Liver (tissue), 9 donors: ENCODE results near the gene RNASE4. TPM values are rescaled to one million over a fixed set of nuclear protein-coding genes. Genes with fewer than 3 reads are reported as not detected.
A peak's percentile ranks its signal among the peaks of the same experiment; 100 is the strongest.
"Not testable (repeated sequence)": the region's sequence is repeated elsewhere in the genome, so short reads cannot be mapped to it uniquely, and the experiment has no call there.

Experiments used
- DNase-seq: peaks from one replicate; pipeline ENCODE4 v3.0.0-alpha.2; 2017; ENCODE audit warnings: low spot score
- H3K27ac ChIP-seq, 2 donors: one replicate each; pipeline ENCODE4 v1.7.0; 2013; ENCODE audit warnings: inconsistent platforms in 2 of 2, low read length in 2 of 2, control low read depth in 1 of 2, low read depth in 1 of 2, mild to moderate bottlenecking in 1 of 2
- H3K27me3 ChIP-seq, 4 donors: one replicate each; pipeline versions ENCODE4 v1.6.1 to v1.7.0; 2013; ENCODE audit warnings: low read length in 3 of 4, inconsistent platforms in 1 of 4, mild to moderate bottlenecking in 1 of 4, moderate library complexity in 1 of 4; ENCODE audit not compliant: control insufficient read depth in 4 of 4, insufficient read depth in 4 of 4
- H3K36me3 ChIP-seq, 4 donors: one replicate each; pipeline versions ENCODE4 v1.6.1 to v1.7.0; 2013; ENCODE audit warnings: low read length in 3 of 4, mild to moderate bottlenecking in 3 of 4, low read depth in 1 of 4, moderate library complexity in 1 of 4; ENCODE audit not compliant: control insufficient read depth in 4 of 4, insufficient read depth in 3 of 4
- H3K4me1 ChIP-seq, 4 donors: one replicate each; pipeline versions ENCODE4 v1.6.1 to v1.7.0; 2013; ENCODE audit warnings: low read length in 3 of 4, mild to moderate bottlenecking in 3 of 4, moderate library complexity in 1 of 4; ENCODE audit not compliant: control insufficient read depth in 4 of 4, insufficient read depth in 4 of 4
- H3K4me3 ChIP-seq, 3 donors: one replicate each; pipeline versions ENCODE4 v1.6.1 to v1.7.0; 2013; ENCODE audit warnings: low read length in 3 of 3, control low read depth in 1 of 3, low read depth in 1 of 3, mild to moderate bottlenecking in 1 of 3
- H3K9ac ChIP-seq, 2 donors: one replicate each; pipeline ENCODE4 v1.7.0; 2013; ENCODE audit warnings: low read length in 2 of 2, mild to moderate bottlenecking in 2 of 2, moderate library complexity in 2 of 2, control low read depth in 1 of 2, low read depth in 1 of 2
- H3K9me3 ChIP-seq, 4 donors: one replicate each; pipeline versions ENCODE4 v1.6.1 to v1.7.0; 2013; ENCODE audit warnings: low read length in 3 of 4; ENCODE audit not compliant: control insufficient read depth in 4 of 4
- EGR1 ChIP-seq, 2 donors: IDR thresholded peaks; 2 replicates each; pipeline ENCODE4 v1.6.1; 2016 to 2018; ENCODE audit warnings: antibody characterized with exemption in 2 of 2, low read depth in 2 of 2
- FOXA2 ChIP-seq: IDR thresholded peaks from 2 replicates; pipeline ENCODE4 v1.6.1; 2016; ENCODE audit warnings: antibody characterized with exemption
- HNF4A ChIP-seq, 2 donors: conservative IDR thresholded peaks; 2 replicates each; pipeline ENCODE4 v1.6.1; 2016; ENCODE audit warnings: antibody characterized with exemption in 2 of 2, mild to moderate bottlenecking in 2 of 2
- HNF4G ChIP-seq: IDR thresholded peaks from 2 replicates; pipeline ENCODE4 v1.6.1; 2016; ENCODE audit warnings: antibody characterized with exemption
- RAD21 ChIP-seq, 2 donors: IDR thresholded peaks; 2 replicates each; pipeline ENCODE4 v1.6.1; 2016; ENCODE audit warnings: antibody characterized with exemption in 2 of 2, mild to moderate bottlenecking in 2 of 2
- RXRA ChIP-seq, 2 donors: IDR thresholded peaks; 2 replicates each; pipeline ENCODE4 v1.6.1; 2017 to 2018; ENCODE audit warnings: antibody characterized with exemption in 2 of 2, mild to moderate bottlenecking in 1 of 2
- SP1 ChIP-seq: IDR thresholded peaks from 2 replicates; pipeline ENCODE4 v1.6.1; 2018; ENCODE audit warnings: antibody characterized with exemption, mild to moderate bottlenecking
- TAF1 ChIP-seq: conservative IDR thresholded peaks from 2 replicates; pipeline ENCODE4 v1.6.1; 2016; ENCODE audit warnings: antibody characterized with exemption, mild to moderate bottlenecking
- YY1 ChIP-seq: IDR thresholded peaks from 2 replicates; pipeline ENCODE4 v1.6.1; 2016; ENCODE audit warnings: antibody characterized with exemption, mild to moderate bottlenecking
- WGBS: extraction: QIAGEN DNeasy Blood & Tissue Kit; methylation state at CpG from one replicate; pipeline ENCODE4 v1.1.7; 2013; 5-methylcytosine and 5-hydroxymethylcytosine counted together
- polyA plus RNA-seq, 2 donors: library from polyadenylated mRNA; stranded (reverse) in 1 of 2; unstranded in 1 of 2; fragments of 200-250 nt in 1 of 2; fragments of >200 nt in 1 of 2; fragmentation: Nextera tagmentation in 1 of 2; extraction: Ambion mirVana in 1 of 2; gene quantifications; one replicate each; pipeline versions ENCODE4 v1.2.1 to v1.2.3, GENCODE V29; 2013 to 2015
- total RNA-seq, 2 donors: library from RNA; depleted of rRNA; stranded (reverse); fragments of >200 nt; gene quantifications; one replicate each; pipeline ENCODE4 v1.2.3, GENCODE V29; 2014
- TF ChIP-seq, protein P1 (sequence below): IDR thresholded peaks from 2 replicates; pipeline ENCODE4 v1.6.1; 2016; ENCODE audit warnings: antibody characterized with exemption
- TF ChIP-seq, protein P2 (sequence below): IDR thresholded peaks from 2 replicates; pipeline ENCODE4 v1.6.1; 2016; ENCODE audit warnings: antibody characterized with exemption
- TF ChIP-seq, protein P3 (sequence below): fragments of 150-350 bp; IDR thresholded peaks from 2 replicates; pipeline ENCODE4 v1.5.1; 2017; ENCODE audit warnings: improper control_type of control experiment, low read depth, low read length; ENCODE audit not compliant: missing input control
- TF ChIP-seq, protein P4 (sequence below): IDR thresholded peaks from 2 replicates; pipeline ENCODE4 v1.6.1; 2016; ENCODE audit warnings: antibody characterized with exemption, mild to moderate bottlenecking
- donor health status: healthy.
- donor health status: healthy.
- donor health status: healthy.
- donor health status: healthy.
- donor health status: healthy.

The RNASE4 gene
- total and polyA plus RNA-seq, 4 donors = 129 to 319 (median 184) TPM

DNA sequence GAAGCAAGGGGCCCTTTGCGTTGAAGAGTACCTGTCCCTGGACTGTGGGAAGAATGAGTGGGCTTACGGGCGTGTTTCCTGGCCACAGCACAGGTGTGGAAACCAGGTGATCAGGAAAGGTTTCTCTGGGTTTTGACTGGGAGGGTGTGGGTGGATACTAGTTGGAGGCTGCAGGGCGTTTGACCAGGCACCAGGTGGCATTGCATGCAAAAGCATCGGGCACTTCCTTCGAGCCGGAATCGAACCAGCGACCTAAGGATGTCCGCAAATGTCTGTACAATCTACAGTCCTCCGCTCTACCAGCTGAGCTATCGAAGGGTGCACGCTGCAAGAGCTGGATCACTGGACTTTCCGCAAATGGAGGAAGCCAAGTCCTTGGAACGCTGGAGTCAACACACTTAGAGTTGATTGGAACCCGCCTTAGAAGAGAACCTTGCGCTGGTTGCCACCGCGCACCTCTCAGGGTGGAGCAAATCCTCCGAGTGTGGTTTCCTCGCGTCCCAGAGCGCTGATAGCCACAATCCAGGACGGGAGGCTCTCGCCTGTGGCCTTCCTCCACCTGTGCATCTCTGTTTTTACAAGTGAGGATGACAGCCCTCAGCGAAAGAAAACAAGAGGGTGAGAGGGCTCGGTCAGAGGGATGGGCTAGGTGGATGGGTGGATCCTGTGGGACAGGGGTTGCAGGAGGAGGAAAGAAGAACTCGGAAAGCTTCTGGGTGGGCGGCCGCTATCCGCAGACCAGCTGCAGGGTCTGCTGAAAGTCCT lies 21.2 kb upstream of the RNASE4 start:
- DNase-seq = peak; percentile 53
- no peaks in the 10 kb centered on the region for H3K36me3 ChIP-seq
- no peak overlapping the region for H3K4me3 ChIP-seq
- TF ChIP-seq, protein P1, sequence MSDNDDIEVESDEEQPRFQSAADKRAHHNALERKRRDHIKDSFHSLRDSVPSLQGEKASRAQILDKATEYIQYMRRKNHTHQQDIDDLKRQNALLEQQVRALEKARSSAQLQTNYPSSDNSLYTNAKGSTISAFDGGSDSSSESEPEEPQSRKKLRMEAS = no peak
- TF ChIP-seq, protein P2, sequence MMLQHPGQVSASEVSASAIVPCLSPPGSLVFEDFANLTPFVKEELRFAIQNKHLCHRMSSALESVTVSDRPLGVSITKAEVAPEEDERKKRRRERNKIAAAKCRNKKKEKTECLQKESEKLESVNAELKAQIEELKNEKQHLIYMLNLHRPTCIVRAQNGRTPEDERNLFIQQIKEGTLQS = peak; percentile 93
- TF ChIP-seq, protein P3, sequence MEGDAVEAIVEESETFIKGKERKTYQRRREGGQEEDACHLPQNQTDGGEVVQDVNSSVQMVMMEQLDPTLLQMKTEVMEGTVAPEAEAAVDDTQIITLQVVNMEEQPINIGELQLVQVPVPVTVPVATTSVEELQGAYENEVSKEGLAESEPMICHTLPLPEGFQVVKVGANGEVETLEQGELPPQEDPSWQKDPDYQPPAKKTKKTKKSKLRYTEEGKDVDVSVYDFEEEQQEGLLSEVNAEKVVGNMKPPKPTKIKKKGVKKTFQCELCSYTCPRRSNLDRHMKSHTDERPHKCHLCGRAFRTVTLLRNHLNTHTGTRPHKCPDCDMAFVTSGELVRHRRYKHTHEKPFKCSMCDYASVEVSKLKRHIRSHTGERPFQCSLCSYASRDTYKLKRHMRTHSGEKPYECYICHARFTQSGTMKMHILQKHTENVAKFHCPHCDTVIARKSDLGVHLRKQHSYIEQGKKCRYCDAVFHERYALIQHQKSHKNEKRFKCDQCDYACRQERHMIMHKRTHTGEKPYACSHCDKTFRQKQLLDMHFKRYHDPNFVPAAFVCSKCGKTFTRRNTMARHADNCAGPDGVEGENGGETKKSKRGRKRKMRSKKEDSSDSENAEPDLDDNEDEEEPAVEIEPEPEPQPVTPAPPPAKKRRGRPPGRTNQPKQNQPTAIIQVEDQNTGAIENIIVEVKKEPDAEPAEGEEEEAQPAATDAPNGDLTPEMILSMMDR = peak; percentile 85
- peak in 1 of 2 donors; percentile 26 for TF ChIP-seq RXRA (IDR thresholded peaks at IDR 0.05)
- peak; percentile 87 to 92 for TF ChIP-seq RAD21 (IDR thresholded peaks at IDR 0.05)
- TF ChIP-seq HNF4A (conservative IDR thresholded peaks at IDR 0.05) = peak; percentile 8 to 15
- no peak for TF ChIP-seq YY1
- TF ChIP-seq TAF1 = no peak
- TF ChIP-seq HNF4G = no peak
- TF ChIP-seq, protein P4, sequence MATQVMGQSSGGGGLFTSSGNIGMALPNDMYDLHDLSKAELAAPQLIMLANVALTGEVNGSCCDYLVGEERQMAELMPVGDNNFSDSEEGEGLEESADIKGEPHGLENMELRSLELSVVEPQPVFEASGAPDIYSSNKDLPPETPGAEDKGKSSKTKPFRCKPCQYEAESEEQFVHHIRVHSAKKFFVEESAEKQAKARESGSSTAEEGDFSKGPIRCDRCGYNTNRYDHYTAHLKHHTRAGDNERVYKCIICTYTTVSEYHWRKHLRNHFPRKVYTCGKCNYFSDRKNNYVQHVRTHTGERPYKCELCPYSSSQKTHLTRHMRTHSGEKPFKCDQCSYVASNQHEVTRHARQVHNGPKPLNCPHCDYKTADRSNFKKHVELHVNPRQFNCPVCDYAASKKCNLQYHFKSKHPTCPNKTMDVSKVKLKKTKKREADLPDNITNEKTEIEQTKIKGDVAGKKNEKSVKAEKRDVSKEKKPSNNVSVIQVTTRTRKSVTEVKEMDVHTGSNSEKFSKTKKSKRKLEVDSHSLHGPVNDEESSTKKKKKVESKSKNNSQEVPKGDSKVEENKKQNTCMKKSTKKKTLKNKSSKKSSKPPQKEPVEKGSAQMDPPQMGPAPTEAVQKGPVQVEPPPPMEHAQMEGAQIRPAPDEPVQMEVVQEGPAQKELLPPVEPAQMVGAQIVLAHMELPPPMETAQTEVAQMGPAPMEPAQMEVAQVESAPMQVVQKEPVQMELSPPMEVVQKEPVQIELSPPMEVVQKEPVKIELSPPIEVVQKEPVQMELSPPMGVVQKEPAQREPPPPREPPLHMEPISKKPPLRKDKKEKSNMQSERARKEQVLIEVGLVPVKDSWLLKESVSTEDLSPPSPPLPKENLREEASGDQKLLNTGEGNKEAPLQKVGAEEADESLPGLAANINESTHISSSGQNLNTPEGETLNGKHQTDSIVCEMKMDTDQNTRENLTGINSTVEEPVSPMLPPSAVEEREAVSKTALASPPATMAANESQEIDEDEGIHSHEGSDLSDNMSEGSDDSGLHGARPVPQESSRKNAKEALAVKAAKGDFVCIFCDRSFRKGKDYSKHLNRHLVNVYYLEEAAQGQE = no peak
- no peaks in the 10 kb centered on the region for H3K9me3 ChIP-seq
- no peaks in the 10 kb centered on the region for H3K27me3 ChIP-seq
- no peak overlapping the region for H3K27ac ChIP-seq
- peaks cover 0 to 8% (median 4%) of the 10 kb centered on the region in 4 donors for H3K4me1 ChIP-seq
- H3K9ac ChIP-seq = no peak overlapping the region
- 12% methylated on average over 31 of the region's 31 CpGs for WGBS

DNA sequence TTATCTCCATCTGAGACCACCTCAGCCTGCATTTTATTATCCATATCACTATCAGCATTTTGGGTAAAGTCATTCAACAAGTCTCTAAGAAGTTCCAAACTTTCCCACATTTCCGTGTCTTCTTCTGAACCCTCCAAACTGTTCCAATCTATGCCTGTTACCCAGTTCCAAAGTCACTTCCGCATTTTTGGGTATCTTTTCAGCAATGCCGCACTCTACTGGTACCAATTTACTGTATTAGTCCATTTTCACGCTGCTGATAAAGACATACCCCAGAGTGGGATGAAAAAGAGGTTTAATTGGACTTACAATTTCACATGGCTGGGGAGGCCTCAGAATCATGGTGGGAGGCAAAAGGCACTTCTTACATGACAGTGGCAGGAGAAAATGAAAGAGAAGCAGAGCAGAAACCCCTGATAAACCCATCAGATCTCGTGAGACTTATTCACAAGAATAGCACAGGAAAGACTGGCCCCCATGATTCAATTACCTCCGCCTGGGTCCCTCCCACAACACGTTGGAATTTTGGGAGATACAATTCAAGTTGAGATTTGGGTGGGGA lies 17.9 kb upstream of the RNASE4 start:
- not testable (repeated sequence) for H3K4me3 ChIP-seq, H3K9ac ChIP-seq, H3K9me3 ChIP-seq, H3K4me1 ChIP-seq, H3K36me3 ChIP-seq, DNase-seq, H3K27ac ChIP-seq, H3K27me3 ChIP-seq
- 89% methylated on average over 7 of the region's 7 CpGs for WGBS

DNA sequence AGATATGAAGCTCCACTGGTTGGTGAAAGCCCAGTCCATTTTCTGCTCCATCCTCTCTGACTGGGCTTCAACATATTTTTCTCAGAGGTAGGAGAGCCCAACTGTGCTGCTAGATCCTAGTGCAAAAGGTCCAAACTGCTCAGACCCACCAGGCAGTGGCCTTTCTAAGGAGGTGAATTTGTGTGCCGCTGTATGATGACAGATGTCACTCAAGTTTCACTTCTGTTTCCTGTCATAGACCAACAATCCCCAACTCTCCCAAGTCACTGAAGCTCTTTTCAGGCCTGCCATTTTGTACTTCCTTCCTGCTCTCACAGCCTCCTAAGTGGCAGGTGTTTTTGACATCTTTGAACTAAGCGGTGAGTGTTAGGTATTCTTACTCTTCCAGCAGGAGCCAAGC lies 16.4 kb upstream of the RNASE4 start:
- Histone ChIP-seq H3K9me3 (no peaks in the 10 kb centered on the region), H3K9ac (no peak overlapping the region), H3K4me3 (no peak overlapping the region), H3K27ac (no peak overlapping the region), H3K4me1 (peaks cover 0 to 8% (median 4%) of the 10 kb centered on the region in 4 donors), H3K27me3 (no peaks in the 10 kb centered on the region), H3K36me3 (no peaks in the 10 kb centered on the region)
- no peak for DNase-seq
- 84% methylated on average over 2 of the region's 2 CpGs for WGBS
- TF ChIP-seq SP1 (no peak), RAD21 (IDR thresholded peaks at IDR 0.05) (no peak), TAF1 (no peak), EGR1 (IDR thresholded peaks at IDR 0.05; ENCODE audit: low read depth in 2 of 2) (no peak), FOXA2 (no peak), HNF4A (conservative IDR thresholded peaks at IDR 0.05) (no peak), RXRA (IDR thresholded peaks at IDR 0.05) (no peak), YY1 (no peak)
- TF ChIP-seq, protein P4 = no peak
- TF ChIP-seq, protein P1 = no peak
- TF ChIP-seq, protein P2 = no peak
